HepG2 (cell line): ENCODE measurements around the gene AUNIP. TPM values are rescaled to one million over a fixed set of nuclear protein-coding genes. Genes with fewer than 3 reads are reported as not detected.

Experiments
- BORCS8-MEF2B ChIP-seq: sonication (generic); formaldehyde crosslinking; IDR thresholded peaks from 2 replicates; pipeline ENCODE4 v1.8.0; 2022; ENCODE audit warnings: mild to moderate bottlenecking, missing genetic modification reagents
- GFI1 ChIP-seq: sonication (generic); formaldehyde crosslinking; IDR thresholded peaks from 2 replicates; pipeline ENCODE4 v1.5.0; 2020; ENCODE audit warnings: missing genetic modification reagents, mild to moderate bottlenecking, borderline replicate concordance
- HNRNPH1 ChIP-seq: fragments of 200-400 bp; formaldehyde crosslinking; optimal IDR thresholded peaks from 2 replicates; pipeline ENCODE3; 2017; ENCODE audit warnings: mild to moderate bottlenecking, low read depth, low read length
- KDM6A ChIP-seq: IDR thresholded peaks from 2 replicates; pipeline ENCODE4 v1.6.1; 2016; ENCODE audit warnings: low read depth
- PHB2 ChIP-seq: fragments of 450-650 bp; IDR thresholded peaks from 2 replicates; pipeline ENCODE4 v1.6.1; 2018; ENCODE audit not compliant: partially characterized antibody
- SMAD3 ChIP-seq: sonication (generic); formaldehyde crosslinking; IDR thresholded peaks from 2 replicates; pipeline ENCODE4 v1.4.0; 2020; ENCODE audit warnings: missing genetic modification reagents
- SNAI1 ChIP-seq: sonication (generic); formaldehyde crosslinking; IDR thresholded peaks from 2 replicates; pipeline ENCODE4 v1.5.0; 2020; ENCODE audit warnings: mild to moderate bottlenecking, missing genetic modification reagents, borderline replicate concordance
- STAT5B ChIP-seq: sonication (generic); formaldehyde crosslinking; IDR thresholded peaks from 2 replicates; pipeline ENCODE4 v1.4.0; 2020; ENCODE audit warnings: missing genetic modification reagents
- TAF15 ChIP-seq: fragments of 200-400 bp; formaldehyde crosslinking; IDR thresholded peaks from one replicate; pipeline ENCODE4 v1.6.1; 2018; ENCODE audit warnings: mild to moderate bottlenecking, low read depth, low read length; ENCODE audit not compliant: poor library complexity, severe bottlenecking
- TEAD2 ChIP-seq: sonication (generic); formaldehyde crosslinking; IDR thresholded peaks from 2 replicates; pipeline ENCODE4 v1.9.0; 2021; ENCODE audit warnings: missing genetic modification reagents
- THYN1 ChIP-seq: sonication (generic); formaldehyde crosslinking; IDR thresholded peaks from 2 replicates; pipeline ENCODE4 v1.8.1; 2023; ENCODE audit warnings: low read depth, mild to moderate bottlenecking, moderate library complexity, missing genetic modification reagents, borderline replicate concordance
- YEATS2 ChIP-seq: sonication (generic); formaldehyde crosslinking; IDR thresholded peaks from 2 replicates; pipeline ENCODE4 v1.4.0; 2020; ENCODE audit warnings: missing genetic modification reagents, borderline replicate concordance
- ZBTB21 ChIP-seq: sonication (generic); formaldehyde crosslinking; IDR thresholded peaks from 2 replicates; pipeline ENCODE4 v1.4.0; 2020; ENCODE audit warnings: missing genetic modification reagents
- ZNF12 ChIP-seq: sonication (generic); formaldehyde crosslinking; IDR thresholded peaks from 2 replicates; pipeline ENCODE4 v1.5.0; 2020; ENCODE audit warnings: missing genetic modification reagents
- ZNF205 ChIP-seq: IDR thresholded peaks from 2 replicates; pipeline ENCODE4 v1.6.1; 2018; ENCODE audit warnings: missing biosample characterization, missing genetic modification reagents
- ZNF274 ChIP-seq: sonication (generic); formaldehyde crosslinking; IDR thresholded peaks from 2 replicates; pipeline ENCODE4 v1.5.1; 2020; ENCODE audit warnings: mild to moderate bottlenecking, missing genetic modification reagents
- ZNF484 ChIP-seq: sonication (generic); formaldehyde crosslinking; IDR thresholded peaks from 2 replicates; pipeline ENCODE4 v1.5.1; 2020; ENCODE audit warnings: mild to moderate bottlenecking, low read depth, missing genetic modification reagents, borderline replicate concordance
- ZSCAN31 ChIP-seq: sonication (generic); formaldehyde crosslinking; IDR thresholded peaks from 2 replicates; pipeline ENCODE4 v1.5.0; 2020; ENCODE audit warnings: low read depth, mild to moderate bottlenecking, missing genetic modification reagents
- polyA plus RNA-seq, 8 experiments: library from polyadenylated mRNA; depleted of rRNA in 3 of 8; stranded (reverse) in 7 of 8; unstranded in 1 of 8; fragments of >200 nt; fragmentation: Illumina TruSeq in 4 of 8; extraction: Trizol in 4 of 8; gene quantifications; 2 replicates each; pipeline versions ENCODE4 v1.2.1 to v1.2.3, GENCODE V29; 2011 to 2016; ENCODE audit warnings: low read depth in 4 of 8, missing spikeins in 1 of 8, mixed read lengths in 1 of 8; ENCODE audit not compliant: insufficient read depth in 1 of 8
- total RNA-seq, 5 experiments: library from RNA; depleted of rRNA; stranded (reverse); fragments of >200 nt; fragmentation: Illumina TruSeq; extraction: Trizol; gene quantifications; 2 replicates each; pipeline ENCODE4 v1.2.3, GENCODE V29; 2016; ENCODE audit warnings: low read depth in 1 of 5
- TF ChIP-seq, protein P1 (sequence below): IDR thresholded peaks from 2 replicates; pipeline ENCODE4 v1.6.1; 2012; ENCODE audit warnings: inconsistent platforms
- TF ChIP-seq, protein P2 (sequence below): sonication (generic); formaldehyde crosslinking; IDR thresholded peaks from 2 replicates; pipeline ENCODE4 v1.8.1; 2023; ENCODE audit warnings: missing genetic modification reagents, mild to moderate bottlenecking, borderline replicate concordance
- TF ChIP-seq, protein P3 (sequence below): sonication (generic); formaldehyde crosslinking; IDR thresholded peaks from 2 replicates; pipeline ENCODE4 v1.5.1; 2020; ENCODE audit warnings: mild to moderate bottlenecking, missing genetic modification reagents, moderate library complexity
- TF ChIP-seq, protein P4 (sequence below): sonication (generic); formaldehyde crosslinking; IDR thresholded peaks from 2 replicates; pipeline ENCODE4 v1.9.0; 2022; ENCODE audit warnings: low read depth, missing genetic modification reagents
- TF ChIP-seq, protein P5 (sequence below): sonication (generic); formaldehyde crosslinking; IDR thresholded peaks from 2 replicates; pipeline ENCODE4 v1.5.1; 2020; ENCODE audit warnings: missing genetic modification reagents, mild to moderate bottlenecking, borderline replicate concordance

AUNIP gene
- total and polyA plus RNA-seq, 2 of the 13 experiments (the other 11 are each of a cell fraction or from before 2014, with no cell fraction given) = 3.8 to 12.3 TPM

DNA sequence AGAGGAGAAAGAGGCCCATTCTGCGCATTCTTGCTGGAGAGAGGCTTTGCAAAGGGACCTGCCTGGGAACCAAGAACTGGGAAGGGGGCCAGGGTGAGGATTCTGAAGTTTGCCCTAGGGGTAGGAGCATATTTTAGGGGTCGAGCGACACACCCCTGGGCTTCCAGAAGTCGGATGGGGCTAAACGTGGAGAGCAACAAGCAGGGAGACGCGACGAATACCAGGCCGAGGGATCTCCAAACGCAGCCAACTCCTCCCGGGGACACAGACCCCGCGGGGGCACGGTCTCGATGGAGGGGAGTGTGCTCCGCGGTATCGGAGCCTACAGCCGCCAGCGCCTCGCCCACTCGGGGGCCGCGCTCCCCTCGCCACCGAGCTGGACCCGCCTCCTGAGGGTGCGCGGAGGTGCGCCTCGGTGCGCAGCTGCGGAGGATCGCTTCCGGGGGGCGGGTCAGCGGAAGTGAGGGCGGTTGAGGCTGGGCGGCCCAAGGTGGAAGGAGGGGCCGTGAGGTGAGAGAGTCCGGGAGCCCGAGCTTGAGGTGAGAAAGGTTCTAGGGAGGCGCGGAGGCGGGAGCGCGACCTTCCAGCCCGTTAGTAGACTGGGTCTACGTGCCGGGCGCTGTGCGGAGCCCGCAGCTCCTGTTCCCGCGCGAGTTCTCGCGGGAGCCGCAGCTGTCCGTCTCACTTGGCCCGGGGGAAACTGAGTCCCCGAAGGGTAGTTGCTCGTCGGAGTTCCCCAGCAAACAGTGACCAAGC, 39.6 kb downstream of the AUNIP start, which contains the start of gene MTFR1L (continued):
- TF ChIP-seq, protein P1, sequence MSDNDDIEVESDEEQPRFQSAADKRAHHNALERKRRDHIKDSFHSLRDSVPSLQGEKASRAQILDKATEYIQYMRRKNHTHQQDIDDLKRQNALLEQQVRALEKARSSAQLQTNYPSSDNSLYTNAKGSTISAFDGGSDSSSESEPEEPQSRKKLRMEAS = peak; percentile 38
- TF ChIP-seq HNRNPH1 = no peak
- no peak for TF ChIP-seq ZBTB21 (CRISPR knock-in tag)
- 0 out of 2 replicates have a peak, but pooled peaks have one; percentile 32 for TF ChIP-seq SMAD3
- TF ChIP-seq KDM6A (CRISPR knock-in tag) = no peak
- TF ChIP-seq STAT5B = no peak
- no peak for TF ChIP-seq PHB2
- TF ChIP-seq SNAI1 (CRISPR knock-in tag) = peak; percentile 72; the same call in 1 of the 2 replicates
- TF ChIP-seq, protein P2, sequence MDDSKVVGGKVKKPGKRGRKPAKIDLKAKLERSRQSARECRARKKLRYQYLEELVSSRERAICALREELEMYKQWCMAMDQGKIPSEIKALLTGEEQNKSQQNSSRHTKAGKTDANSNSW (CRISPR knock-in tag) = 0 out of 2 replicates have a peak, but pooled peaks have one; percentile 23
- TF ChIP-seq ZSCAN31 (CRISPR knock-in tag) = peak; percentile 77
- no peak for TF ChIP-seq TEAD2 (CRISPR knock-in tag)
- peak; percentile 45; the same call in 1 of the 2 replicates for TF ChIP-seq ZNF12
- TF ChIP-seq TAF15 = no peak
- TF ChIP-seq ZNF205 (CRISPR knock-in tag) = 0 out of 2 replicates have a peak, but pooled peaks have one; percentile 48
- peak; percentile 64; the same call in 1 of the 2 replicates for TF ChIP-seq GFI1 (CRISPR knock-in tag)
- peak; percentile 91; the same call in 1 of the 2 replicates for TF ChIP-seq ZNF274 (CRISPR knock-in tag)
- TF ChIP-seq, protein P3, sequence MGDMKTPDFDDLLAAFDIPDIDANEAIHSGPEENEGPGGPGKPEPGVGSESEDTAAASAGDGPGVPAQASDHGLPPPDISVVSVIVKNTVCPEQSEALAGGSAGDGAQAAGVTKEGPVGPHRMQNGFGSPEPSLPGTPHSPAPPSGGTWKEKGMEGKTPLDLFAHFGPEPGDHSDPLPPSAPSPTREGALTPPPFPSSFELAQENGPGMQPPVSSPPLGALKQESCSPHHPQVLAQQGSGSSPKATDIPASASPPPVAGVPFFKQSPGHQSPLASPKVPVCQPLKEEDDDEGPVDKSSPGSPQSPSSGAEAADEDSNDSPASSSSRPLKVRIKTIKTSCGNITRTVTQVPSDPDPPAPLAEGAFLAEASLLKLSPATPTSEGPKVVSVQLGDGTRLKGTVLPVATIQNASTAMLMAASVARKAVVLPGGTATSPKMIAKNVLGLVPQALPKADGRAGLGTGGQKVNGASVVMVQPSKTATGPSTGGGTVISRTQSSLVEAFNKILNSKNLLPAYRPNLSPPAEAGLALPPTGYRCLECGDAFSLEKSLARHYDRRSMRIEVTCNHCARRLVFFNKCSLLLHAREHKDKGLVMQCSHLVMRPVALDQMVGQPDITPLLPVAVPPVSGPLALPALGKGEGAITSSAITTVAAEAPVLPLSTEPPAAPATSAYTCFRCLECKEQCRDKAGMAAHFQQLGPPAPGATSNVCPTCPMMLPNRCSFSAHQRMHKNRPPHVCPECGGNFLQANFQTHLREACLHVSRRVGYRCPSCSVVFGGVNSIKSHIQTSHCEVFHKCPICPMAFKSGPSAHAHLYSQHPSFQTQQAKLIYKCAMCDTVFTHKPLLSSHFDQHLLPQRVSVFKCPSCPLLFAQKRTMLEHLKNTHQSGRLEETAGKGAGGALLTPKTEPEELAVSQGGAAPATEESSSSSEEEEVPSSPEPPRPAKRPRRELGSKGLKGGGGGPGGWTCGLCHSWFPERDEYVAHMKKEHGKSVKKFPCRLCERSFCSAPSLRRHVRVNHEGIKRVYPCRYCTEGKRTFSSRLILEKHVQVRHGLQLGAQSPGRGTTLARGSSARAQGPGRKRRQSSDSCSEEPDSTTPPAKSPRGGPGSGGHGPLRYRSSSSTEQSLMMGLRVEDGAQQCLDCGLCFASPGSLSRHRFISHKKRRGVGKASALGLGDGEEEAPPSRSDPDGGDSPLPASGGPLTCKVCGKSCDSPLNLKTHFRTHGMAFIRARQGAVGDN (CRISPR knock-in tag) = peak; percentile 82; the same call in 1 of the 2 replicates
- TF ChIP-seq BORCS8-MEF2B = peak; percentile 33
- TF ChIP-seq, protein P4, sequence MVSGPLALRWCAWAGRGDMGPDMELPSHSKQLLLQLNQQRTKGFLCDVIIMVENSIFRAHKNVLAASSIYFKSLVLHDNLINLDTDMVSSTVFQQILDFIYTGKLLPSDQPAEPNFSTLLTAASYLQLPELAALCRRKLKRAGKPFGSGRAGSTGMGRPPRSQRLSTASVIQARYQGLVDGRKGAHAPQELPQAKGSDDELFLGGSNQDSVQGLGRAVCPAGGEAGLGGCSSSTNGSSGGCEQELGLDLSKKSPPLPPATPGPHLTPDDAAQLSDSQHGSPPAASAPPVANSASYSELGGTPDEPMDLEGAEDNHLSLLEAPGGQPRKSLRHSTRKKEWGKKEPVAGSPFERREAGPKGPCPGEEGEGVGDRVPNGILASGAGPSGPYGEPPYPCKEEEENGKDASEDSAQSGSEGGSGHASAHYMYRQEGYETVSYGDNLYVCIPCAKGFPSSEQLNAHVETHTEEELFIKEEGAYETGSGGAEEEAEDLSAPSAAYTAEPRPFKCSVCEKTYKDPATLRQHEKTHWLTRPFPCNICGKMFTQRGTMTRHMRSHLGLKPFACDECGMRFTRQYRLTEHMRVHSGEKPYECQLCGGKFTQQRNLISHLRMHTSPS = peak; percentile 42; the same call in 1 of the 2 replicates
- TF ChIP-seq YEATS2 (CRISPR knock-in tag) = peak; percentile 87
- no peak for TF ChIP-seq ZNF484 (CRISPR knock-in tag)
- TF ChIP-seq THYN1 (CRISPR knock-in tag) = no peak
- TF ChIP-seq, protein P5, sequence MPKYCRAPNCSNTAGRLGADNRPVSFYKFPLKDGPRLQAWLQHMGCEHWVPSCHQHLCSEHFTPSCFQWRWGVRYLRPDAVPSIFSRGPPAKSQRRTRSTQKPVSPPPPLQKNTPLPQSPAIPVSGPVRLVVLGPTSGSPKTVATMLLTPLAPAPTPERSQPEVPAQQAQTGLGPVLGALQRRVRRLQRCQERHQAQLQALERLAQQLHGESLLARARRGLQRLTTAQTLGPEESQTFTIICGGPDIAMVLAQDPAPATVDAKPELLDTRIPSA (CRISPR knock-in tag) = 0 out of 2 replicates have a peak, but pooled peaks have one; percentile 39
